Kidney (tissue), 14 donors: ENCODE measurements around the gene SMKR1. TPM values are rescaled to one million over a fixed set of nuclear protein-coding genes. Genes with fewer than 3 reads are reported as not detected.

Experiments
- DNase-seq, 5 donors: peaks; one replicate each; pipeline ENCODE4 v3.0.0-alpha.2; 2013 to 2020
- FAIRE-seq: peaks from 2 replicates; lab custom pipeline; 2012; peaks lifted over from hg19 to GRCh38; lab: Jason Lieb, UNC
- H3K27ac ChIP-seq, 2 donors: one replicate each; pipeline ENCODE4 v1.7.0; 2013; ENCODE audit warnings: low read depth in 2 of 2, low read length in 2 of 2, inconsistent platforms in 1 of 2
- H3K27me3 ChIP-seq: one replicate; pipeline ENCODE4 v1.7.1; 2013; ENCODE audit warnings: low read length, inconsistent platforms; ENCODE audit not compliant: control insufficient read depth, insufficient read depth
- H3K36me3 ChIP-seq, 3 donors: one replicate each; pipeline versions ENCODE4 v1.7.0 to v1.7.1; 2013; ENCODE audit warnings: low read length in 3 of 3, control low read depth in 1 of 3, inconsistent platforms in 1 of 3; ENCODE audit not compliant: insufficient read depth in 3 of 3, control insufficient read depth in 2 of 3
- H3K4me1 ChIP-seq, 3 donors: one replicate each; pipeline versions ENCODE4 v1.7.0 to v1.7.1; 2013; ENCODE audit warnings: low read length in 3 of 3, inconsistent platforms in 1 of 3, low read depth in 1 of 3; ENCODE audit not compliant: control insufficient read depth in 2 of 3, insufficient read depth in 2 of 3
- H3K4me3 ChIP-seq, 3 donors: one replicate each; pipeline versions ENCODE4 v1.7.0 to v1.8.1; 2013; ENCODE audit warnings: low read length in 3 of 3, control low read depth in 1 of 3, inconsistent platforms in 1 of 3
- H3K9ac ChIP-seq, 3 donors: one replicate each; pipeline versions ENCODE4 v1.7.0 to v1.7.1; 2013; ENCODE audit warnings: low read length in 3 of 3, control low read depth in 1 of 3, inconsistent platforms in 1 of 3
- H3K9me3 ChIP-seq, 3 donors: one replicate each; pipeline versions ENCODE4 v1.7.0 to v1.7.1; 2013; ENCODE audit warnings: low read length in 3 of 3, control low read depth in 1 of 3, inconsistent platforms in 1 of 3; ENCODE audit not compliant: control insufficient read depth in 2 of 3, insufficient read depth in 1 of 3
- intact Hi-C: fragments of 100-400 bp; cut with DNase I; formaldehyde crosslinking; loops from one replicate; pipeline ENCODE4 v1.11.1; 2022
- polyA plus RNA-seq: library from polyadenylated mRNA; stranded (reverse); fragments of 350-450 nt; fragmentation: Illumina TruSeq; extraction: RNeasy Lipid Tissue Mini Kit (QIAGEN cat#74804); gene quantifications from one replicate; pipeline ENCODE4 v1.2.3, GENCODE V29; 2014; ENCODE audit warnings: low read depth, low replicate concordance; ENCODE audit not compliant: insufficient read depth
- total RNA-seq: library from RNA; stranded (reverse); fragmentation: NEBNext Ultra II Directional; extraction: Animal tissue kit (Norgen Biotek cat#: 25700); gene quantifications from one replicate; pipeline ENCODE4 v1.2.1, GENCODE V29; 2021
- TF ChIP-seq, protein P1 (sequence below): IDR thresholded peaks from 3 replicates; pipeline ENCODE4 v1.5.1; 2012; ENCODE audit warnings: mild to moderate bottlenecking, moderate library complexity, borderline replicate concordance; ENCODE audit not compliant: insufficient read depth; ENCODE audit errors: extremely low read depth
- donor health status: control.
- donor health status: control.
- donor health status: control.
- donor health status: control.
- donor health status: control.
- donor health status: DM: yes; HTN: yes; CAD: no.
- donor health status: Normal renal cell carcinoma (clear cell type).

The SMKR1 gene
- total and polyA plus RNA-seq, 2 donors from 2014 or later = 0.63 to 3.9 TPM

DNA sequence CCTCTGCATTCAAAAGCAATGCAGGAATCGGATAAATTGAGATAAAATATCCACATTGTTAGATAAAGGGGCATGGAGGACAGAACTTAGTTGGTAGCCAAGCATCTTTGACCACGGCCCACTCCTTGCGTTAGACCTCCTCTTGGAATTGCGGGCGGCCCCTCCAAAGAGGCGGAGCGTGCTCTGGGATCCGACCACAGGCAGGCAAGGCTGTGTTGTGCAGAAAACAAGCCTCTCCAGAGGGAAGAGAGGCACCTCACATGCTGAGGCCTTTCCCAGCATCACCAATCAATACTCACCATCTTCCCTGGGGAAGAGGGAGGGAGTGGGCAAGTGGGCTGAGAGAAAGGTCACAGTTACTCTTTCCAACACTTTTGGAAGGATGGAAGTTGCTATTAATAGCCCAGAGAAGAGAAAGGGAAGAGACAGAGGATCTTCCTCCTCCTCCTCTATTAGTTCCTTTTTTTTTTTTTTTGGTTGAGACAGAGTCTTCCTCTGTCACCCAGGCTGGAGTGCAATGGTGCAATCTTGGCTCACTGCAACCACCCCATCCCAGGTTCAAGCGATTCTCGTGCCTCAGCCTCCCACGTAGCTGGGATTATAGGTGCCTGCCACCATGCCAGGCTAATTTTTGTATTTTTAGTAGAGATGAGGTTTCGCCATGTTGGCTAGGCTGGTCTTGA lies 59.5 kb downstream of the SMKR1 start:
- intact Hi-C loops = no loop called here
- TF ChIP-seq, protein P1, sequence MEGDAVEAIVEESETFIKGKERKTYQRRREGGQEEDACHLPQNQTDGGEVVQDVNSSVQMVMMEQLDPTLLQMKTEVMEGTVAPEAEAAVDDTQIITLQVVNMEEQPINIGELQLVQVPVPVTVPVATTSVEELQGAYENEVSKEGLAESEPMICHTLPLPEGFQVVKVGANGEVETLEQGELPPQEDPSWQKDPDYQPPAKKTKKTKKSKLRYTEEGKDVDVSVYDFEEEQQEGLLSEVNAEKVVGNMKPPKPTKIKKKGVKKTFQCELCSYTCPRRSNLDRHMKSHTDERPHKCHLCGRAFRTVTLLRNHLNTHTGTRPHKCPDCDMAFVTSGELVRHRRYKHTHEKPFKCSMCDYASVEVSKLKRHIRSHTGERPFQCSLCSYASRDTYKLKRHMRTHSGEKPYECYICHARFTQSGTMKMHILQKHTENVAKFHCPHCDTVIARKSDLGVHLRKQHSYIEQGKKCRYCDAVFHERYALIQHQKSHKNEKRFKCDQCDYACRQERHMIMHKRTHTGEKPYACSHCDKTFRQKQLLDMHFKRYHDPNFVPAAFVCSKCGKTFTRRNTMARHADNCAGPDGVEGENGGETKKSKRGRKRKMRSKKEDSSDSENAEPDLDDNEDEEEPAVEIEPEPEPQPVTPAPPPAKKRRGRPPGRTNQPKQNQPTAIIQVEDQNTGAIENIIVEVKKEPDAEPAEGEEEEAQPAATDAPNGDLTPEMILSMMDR = no peak
- Histone ChIP-seq H3K9ac (no peak overlapping the region), H3K27me3 (no peaks in the 10 kb centered on the region), H3K27ac (no peak overlapping the region), H3K4me1 (no peaks in the 10 kb centered on the region), H3K36me3 (no peaks in the 10 kb centered on the region), H3K9me3 (no peaks in the 10 kb centered on the region), H3K4me3 (no peak overlapping the region)
- DNase-seq (no peak), FAIRE-seq (no peak)

Other genes with a start within 250 kb of the SMKR1 start
- gene STRIP2, start 68.1 kb upstream of the SMKR1 start, total RNA-seq = 0.88 TPM
- 9.0 TPM for gene STRIP2, start 68.1 kb upstream of the SMKR1 start, polyA plus RNA-seq
- gene NRF1, start 109.2 kb downstream of the SMKR1 start, total RNA-seq = 19.4 TPM
- gene NRF1, start 109.2 kb downstream of the SMKR1 start, polyA plus RNA-seq = 8.8 TPM